Activated naive CD4-positive, alpha-beta T cell treated with anti-CD3 and anti-CD28 coated beads, Interleukin-2, amount 10 ng/mL, durations not matched to agents 7 days and 5 days (primary cell): ENCODE results near the gene POLRMT.
A peak's percentile ranks its signal among the peaks of the same experiment; 100 is the strongest.
"Not testable (repeated sequence)": the region's sequence is repeated elsewhere in the genome, so short reads cannot be mapped to it uniquely, and the experiment has no call there.

Source experiments
- CTCF ChIA-PET: fragments of 350-600 bp; sonication (Branson Sonifier 250); formaldehyde crosslinking; loops from one replicate; lab custom pipeline; 2021; ENCODE audit warnings: antibody characterized with exemption; lab: Charles Lee
- DNase-seq: peaks from one replicate; pipeline ENCODE4 v3.0.0-alpha.2; 2020
- H3K27ac Mint-ChIP-seq: one replicate; pipeline ENCODE4 v1.8.0; 2021; ENCODE audit warnings: mild to moderate bottlenecking, moderate library complexity, mixed read lengths
- H3K27me3 Mint-ChIP-seq: one replicate; pipeline ENCODE4 v1.8.0; 2021; ENCODE audit warnings: mild to moderate bottlenecking, mixed read lengths
- H3K36me3 Mint-ChIP-seq: one replicate; pipeline ENCODE4 v1.8.0; 2021; ENCODE audit warnings: mixed read lengths
- H3K4me1 Mint-ChIP-seq: one replicate; pipeline ENCODE4 v1.8.0; 2021; ENCODE audit warnings: mixed read lengths
- H3K4me3 Mint-ChIP-seq: one replicate; pipeline ENCODE4 v1.8.0; 2021; ENCODE audit warnings: mild to moderate bottlenecking, moderate library complexity, mixed read lengths
- H3K9me3 Mint-ChIP-seq: one replicate; pipeline ENCODE4 v1.8.0; 2021; ENCODE audit warnings: mixed read lengths

POLRMT gene

GRCh38 chr19:674282-675151 lies 41.2 kb upstream of the POLRMT start:
- CTCF ChIA-PET = no interaction called here
- no peak overlapping the region for H3K4me3 Mint-ChIP-seq
- H3K27ac Mint-ChIP-seq = no peak overlapping the region
- H3K4me1 Mint-ChIP-seq = peaks cover 12% of the 10 kb centered on the region
- no peaks in the 10 kb centered on the region for H3K9me3 Mint-ChIP-seq
- DNase-seq = no peak
- H3K27me3 Mint-ChIP-seq = peaks cover 94% of the 10 kb centered on the region
- H3K36me3 Mint-ChIP-seq = no peaks in the 10 kb centered on the region

DNA sequence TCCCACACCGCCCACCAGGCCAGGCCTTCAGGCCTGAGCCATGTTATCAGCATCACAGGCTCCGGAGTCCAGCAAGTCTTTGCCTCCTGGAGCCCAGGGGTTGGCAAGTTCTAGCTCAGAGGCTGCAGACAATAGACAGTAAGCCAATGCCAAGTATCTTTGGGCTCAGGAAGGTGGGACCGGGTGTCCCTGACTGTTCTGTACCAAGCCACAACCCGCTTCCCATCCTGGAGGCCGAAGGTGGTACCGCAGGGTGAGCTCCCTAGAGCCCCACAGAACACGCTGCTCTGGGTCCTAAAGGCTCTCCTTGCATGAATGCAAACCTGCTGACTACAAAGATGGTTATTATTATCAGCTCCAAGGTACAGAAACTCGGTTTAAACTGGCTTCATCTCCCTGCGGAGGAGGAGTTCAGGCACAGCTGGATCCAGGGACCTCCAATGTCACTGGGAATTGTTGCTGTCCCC lies 37.3 kb upstream of the POLRMT start:
- H3K27me3 Mint-ChIP-seq = peaks cover 83% of the 10 kb centered on the region
- H3K9me3 Mint-ChIP-seq = no peaks in the 10 kb centered on the region
- peak; percentile 37 for DNase-seq
- no peak overlapping the region for H3K4me3 Mint-ChIP-seq
- H3K4me1 Mint-ChIP-seq = peaks cover 6% of the 10 kb centered on the region
- CTCF ChIA-PET = interaction anchor here (1.0 kb wide), 1 partner anchor 63 kb away, joined by 3 read pairs; no protein-coding TSS in a partner anchor
- H3K36me3 Mint-ChIP-seq = no peaks in the 10 kb centered on the region
- no peak overlapping the region for H3K27ac Mint-ChIP-seq

GRCh38 chr19:668675-669434 lies 35.5 kb upstream of the POLRMT start:
- DNase-seq, H3K9me3 Mint-ChIP-seq, H3K4me3 Mint-ChIP-seq, H3K27ac Mint-ChIP-seq, H3K36me3 Mint-ChIP-seq, CTCF ChIA-PET: not testable (repeated sequence)
- Mint-ChIP-seq H3K27me3 (peaks cover 69% of the 10 kb centered on the region), H3K4me1 (peaks cover 15% of the 10 kb centered on the region)

DNA sequence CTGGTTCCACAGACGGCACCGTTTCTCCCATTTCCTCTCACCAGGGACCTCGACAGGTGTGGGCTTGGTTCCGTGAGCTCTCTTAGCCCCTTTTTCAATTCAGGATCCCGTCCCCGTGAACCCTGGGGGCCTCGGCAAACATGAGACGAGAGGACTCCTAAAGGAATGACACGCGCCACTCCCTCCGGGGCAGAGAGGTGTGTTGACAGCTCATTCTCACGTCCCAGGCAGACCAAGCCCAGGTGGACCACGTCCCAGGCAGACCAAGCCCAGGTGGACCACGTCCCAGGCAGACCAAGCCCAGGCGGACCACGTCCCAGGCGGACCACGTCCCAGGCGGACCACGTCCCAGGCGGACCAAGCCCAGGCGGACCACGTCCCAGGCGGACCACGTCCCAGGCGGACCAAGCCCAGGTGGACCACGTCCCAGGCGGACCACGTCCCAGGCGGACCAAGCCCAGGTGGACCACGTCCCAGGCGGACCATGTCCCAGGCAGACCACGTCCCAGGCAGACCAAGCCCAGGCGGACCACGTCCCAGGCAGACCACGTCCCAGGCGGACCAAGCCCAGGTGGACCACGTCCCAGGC lies 33.7 kb upstream of the POLRMT start:
- not testable (repeated sequence) for H3K9me3 Mint-ChIP-seq, H3K36me3 Mint-ChIP-seq, DNase-seq, H3K27ac Mint-ChIP-seq, H3K4me3 Mint-ChIP-seq
- CTCF ChIA-PET = interaction anchor here (2.1 kb wide), 1 partner anchor 71 kb away, joined by 6 read pairs; no protein-coding TSS in a partner anchor
- Mint-ChIP-seq H3K27me3 (peaks cover 52% of the 10 kb centered on the region), H3K4me1 (peaks cover 20% of the 10 kb centered on the region)

DNA sequence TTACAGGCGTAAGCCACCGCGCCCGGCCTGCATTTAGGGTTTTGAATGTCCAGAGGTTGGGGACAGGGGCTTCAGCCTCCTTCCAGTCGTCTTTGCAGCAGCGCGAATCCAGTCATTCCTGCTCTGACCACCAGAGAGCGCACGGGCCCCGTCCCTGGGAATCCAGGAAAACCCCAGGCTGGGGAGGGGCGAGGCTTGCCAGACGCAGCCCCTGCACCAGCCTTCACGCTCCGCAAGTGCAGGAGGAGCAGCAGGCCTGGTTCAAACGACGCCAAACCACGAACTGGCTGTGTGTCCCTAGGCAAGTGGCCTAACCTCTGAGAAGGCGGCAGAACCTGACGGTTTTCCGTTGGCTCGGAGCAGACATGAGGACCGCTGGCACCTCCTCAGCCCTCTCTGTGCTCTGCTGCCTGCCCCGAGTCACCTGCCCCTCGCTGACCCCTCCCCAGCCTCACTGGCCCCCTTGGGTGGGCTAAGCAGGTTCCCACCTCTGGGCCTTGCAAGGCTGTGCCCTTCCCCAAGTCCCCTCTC lies 31.6 kb upstream of the POLRMT start:
- CTCF ChIA-PET = interaction anchor here (2.1 kb wide), 1 partner anchor 73 kb away, joined by 6 read pairs; no protein-coding TSS in a partner anchor
- Mint-ChIP-seq H3K27ac (peak overlapping the region; percentile 67), H3K4me3 (peak overlapping the region; percentile 41), H3K36me3 (peaks cover 12% of the 10 kb centered on the region), H3K4me1 (peaks cover 29% of the 10 kb centered on the region), H3K9me3 (no peaks in the 10 kb centered on the region), H3K27me3 (peaks cover 36% of the 10 kb centered on the region)
- DNase-seq = peak; percentile 88

DNA sequence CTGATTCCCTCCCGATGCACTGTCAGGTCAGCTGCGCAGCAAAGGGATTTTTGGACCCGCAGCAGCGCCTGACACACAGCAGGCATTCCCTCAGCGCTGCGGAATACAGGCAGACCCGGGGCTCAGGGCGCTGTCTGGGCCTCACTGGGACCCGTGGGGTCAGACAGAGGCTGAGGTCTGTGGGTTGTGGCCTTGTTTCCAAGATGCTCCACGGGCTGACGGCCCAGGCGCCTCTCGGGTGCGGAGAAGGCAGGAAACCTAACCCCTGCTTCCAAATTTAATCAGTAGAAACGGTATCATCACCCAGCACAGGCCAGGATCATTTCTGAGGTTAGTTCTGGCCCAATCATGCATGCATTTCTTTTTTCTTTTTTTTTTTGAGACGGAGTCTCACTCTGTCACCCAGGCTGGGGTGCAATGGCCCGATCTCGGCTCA lies 30.4 kb upstream of the POLRMT start:
- peaks cover 23% of the 10 kb centered on the region for H3K27me3 Mint-ChIP-seq
- H3K36me3 Mint-ChIP-seq = peaks cover 15% of the 10 kb centered on the region
- H3K4me3 Mint-ChIP-seq = peak overlapping the region; percentile 69
- H3K9me3 Mint-ChIP-seq = no peaks in the 10 kb centered on the region
- CTCF ChIA-PET = interaction anchor here (1.2 to 2.2 kb wide), 4 partner anchors 16 to 74 kb away, joined by 3 to 9 read pairs (median 5); no protein-coding TSS in a partner anchor
- peaks cover 38% of the 10 kb centered on the region for H3K4me1 Mint-ChIP-seq
- DNase-seq = no peak
- H3K27ac Mint-ChIP-seq = peak overlapping the region; percentile 83

DNA sequence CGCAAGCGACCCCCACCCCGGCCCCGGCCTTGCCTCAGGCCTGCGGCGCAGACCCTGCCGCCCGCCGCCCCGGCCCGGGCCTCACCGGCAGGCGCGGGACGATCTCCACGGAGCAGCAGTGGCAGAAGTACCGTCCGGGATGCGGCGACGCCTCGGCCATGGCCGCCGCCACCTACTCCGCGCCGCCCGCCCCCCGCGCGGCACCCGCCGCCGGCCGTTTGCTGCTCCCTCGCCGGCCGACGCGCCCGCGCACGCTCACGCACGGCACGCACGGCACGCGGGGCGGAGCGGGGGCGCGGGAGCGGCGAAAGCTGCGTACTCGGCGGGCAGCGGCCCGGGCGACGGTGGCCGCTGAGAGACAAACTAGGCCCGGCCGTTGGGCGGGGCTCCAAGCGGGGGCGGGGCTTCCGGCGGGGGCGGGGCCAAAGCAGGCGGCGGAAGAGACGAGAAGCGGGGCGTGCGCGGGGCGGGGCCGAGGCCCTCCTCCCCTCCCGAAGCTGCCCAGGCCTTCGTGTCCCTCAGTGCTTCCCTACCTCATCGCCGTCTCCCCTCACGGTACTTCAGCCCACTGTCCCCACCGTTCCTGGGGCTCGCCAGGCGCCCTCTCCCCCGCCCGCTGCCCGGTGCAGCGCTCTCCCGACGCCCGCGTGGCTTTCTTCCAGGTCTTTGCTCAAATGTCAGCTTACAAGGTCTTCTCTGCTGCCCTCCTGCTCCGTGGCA lies 29.8 kb upstream of the POLRMT start, which contains the start of gene RNF126:
RNF126 (minus strand) TSS at position 253 of the 720 bp plus-strand sequence; CDS start at position 160, 93 bp downstream.
- Mint-ChIP-seq H3K9me3 (no peaks in the 10 kb centered on the region), H3K27ac (peak within 1 kb of the TSS; percentile 98), H3K4me1 (peaks cover 42% of the 10 kb centered on the region), H3K4me3 (peak within 1 kb of the TSS; percentile 96), H3K36me3 (peaks cover 16% of the 10 kb centered on the region), H3K27me3 (peaks cover 19% of the 10 kb centered on the region)
- peak; percentile 94 for DNase-seq
- CTCF ChIA-PET = interaction anchor here (1.2 to 2.2 kb wide), 4 partner anchors 17 to 74 kb away, joined by 3 to 9 read pairs (median 5); no protein-coding TSS in a partner anchor

GRCh38 chr19:662207-662961 lies 29.0 kb upstream of the POLRMT start:
- DNase-seq = peak; percentile 88

GRCh38 chr19:661427-662196 lies 28.3 kb upstream of the POLRMT start:
- Mint-ChIP-seq H3K4me1 (peaks cover 44% of the 10 kb centered on the region), H3K9me3 (no peaks in the 10 kb centered on the region), H3K27ac (peak overlapping the region; percentile 98), H3K36me3 (peaks cover 16% of the 10 kb centered on the region), H3K4me3 (peak overlapping the region; percentile 96), H3K27me3 (peaks cover 7% of the 10 kb centered on the region)
- CTCF ChIA-PET = interaction anchor here (0.6 kb wide), 1 partner anchor 44 kb away, joined by 3 read pairs; no protein-coding TSS in a partner anchor
- DNase-seq = peak; percentile 86

More at GRCh38 chr19:662207-662961, 29.0 kb upstream of the POLRMT start:
- Mint-ChIP-seq H3K36me3 (peaks cover 16% of the 10 kb centered on the region), H3K9me3 (no peaks in the 10 kb centered on the region), H3K4me1 (peaks cover 42% of the 10 kb centered on the region), H3K27me3 (peaks cover 12% of the 10 kb centered on the region), H3K27ac (peak overlapping the region; percentile 98), H3K4me3 (peak overlapping the region; percentile 96)
- CTCF ChIA-PET = interaction anchor here (1.7 to 2.2 kb wide), 2 partner anchors 18 to 72 kb away, joined by 6 to 9 read pairs; no protein-coding TSS in a partner anchor

DNA sequence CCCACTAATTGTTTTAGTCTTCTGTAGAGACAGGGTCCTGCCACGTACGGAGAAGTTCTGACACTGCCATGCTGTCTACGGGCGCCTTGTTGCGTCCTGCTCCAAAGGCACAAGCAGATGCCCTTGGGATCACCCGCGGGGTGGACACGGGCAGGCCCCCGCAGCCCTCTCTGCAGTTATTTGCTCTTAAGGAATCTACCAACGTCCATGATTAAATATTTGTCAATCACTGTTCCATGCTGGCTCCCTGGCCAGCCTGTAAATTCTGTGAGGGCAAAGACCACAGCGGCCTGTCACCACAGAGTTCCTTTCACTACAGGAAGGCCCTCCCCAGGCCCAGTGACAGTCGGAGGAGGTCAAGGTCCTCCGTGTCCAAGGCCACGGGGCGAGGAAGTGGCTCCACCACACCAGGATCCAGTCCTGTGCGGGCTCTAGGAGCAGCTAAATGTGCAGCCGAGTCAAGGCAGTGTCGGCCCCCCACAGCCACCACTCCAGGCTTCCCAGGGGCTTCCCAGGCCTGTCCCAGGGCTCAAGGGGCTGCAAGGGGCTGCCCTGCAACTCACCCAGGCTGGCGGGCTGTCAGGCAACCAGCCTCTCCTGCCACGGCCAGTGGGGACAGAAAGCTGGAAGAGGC lies 27.6 kb upstream of the POLRMT start:
- CTCF ChIA-PET = interaction anchor here (0.6 to 0.9 kb wide), 2 partner anchors 45 to 76 kb away, joined by 3 read pairs; no protein-coding TSS in a partner anchor
- peaks cover 50% of the 10 kb centered on the region for H3K4me1 Mint-ChIP-seq
- H3K9me3 Mint-ChIP-seq = no peaks in the 10 kb centered on the region

More for the DNA sequence above, 27.6 kb upstream of the POLRMT start:
- Mint-ChIP-seq H3K36me3 (peaks cover 17% of the 10 kb centered on the region), H3K4me3 (peak overlapping the region; percentile 96), H3K27ac (peak overlapping the region; percentile 98), H3K27me3 (peaks cover 4% of the 10 kb centered on the region)
- DNase-seq = no peak
